ENCODE data around the gene DRC1. TPM values are rescaled to one million over a fixed set of nuclear protein-coding genes. Genes with fewer than 3 reads are reported as not detected.
A peak's percentile ranks its signal among the peaks of the same experiment; 100 is the strongest.

DRC1 gene
- total RNA-seq, 3 donors from 2014 or later (not counting 1 experiment from before 2014, with no cell fraction given): not detected

DNA sequence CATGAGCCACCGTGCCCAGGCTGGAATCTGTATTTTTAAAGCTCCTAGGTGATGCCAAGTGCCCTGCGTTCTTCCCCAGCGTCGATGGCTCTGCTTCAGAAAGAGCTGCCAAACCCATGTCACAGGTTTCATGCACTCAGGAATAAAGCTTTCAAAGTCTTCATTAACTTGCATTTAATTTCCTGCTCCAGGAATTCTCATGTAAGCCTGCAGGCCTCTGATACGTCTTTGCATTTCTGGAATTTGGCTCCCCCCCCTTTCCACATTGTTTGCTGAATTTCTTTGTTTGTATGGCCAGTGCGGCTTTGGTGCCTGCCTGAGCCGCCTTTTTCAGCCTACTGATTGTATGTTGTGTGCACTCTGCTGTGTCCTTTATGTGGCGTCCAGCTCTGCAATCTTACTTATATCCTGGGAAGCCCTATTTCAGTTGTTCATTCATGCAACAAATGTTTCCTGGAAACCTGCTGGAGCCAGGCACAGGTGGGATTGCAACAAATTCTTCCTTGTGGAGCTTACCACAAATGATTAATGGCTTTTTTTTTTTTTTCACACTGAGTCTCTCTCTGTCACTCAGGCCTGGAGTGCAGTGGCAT lies 94.1 kb downstream of the DRC1 start:
- Histone ChIP-seq H3K4me3 (ENCODE audit: low read length) (no peak overlapping the region), H3K36me3 (ENCODE audit: control insufficient read depth, insufficient read depth, low read length) (no peaks in the 10 kb centered on the region), H3K4me1 (ENCODE audit: control insufficient read depth, insufficient read depth, low read length) (no peaks in the 10 kb centered on the region), H3K27ac (ENCODE audit: low read length) (no peak overlapping the region), H3K9me3 (ENCODE audit: control insufficient read depth, insufficient read depth, low read length) (no peaks in the 10 kb centered on the region), H3K27me3 (ENCODE audit: control insufficient read depth, insufficient read depth, low read length) (no peaks in the 10 kb centered on the region)
- H3K27me3 Mint-ChIP-seq (ENCODE audit: low read depth in 2 of 2): peaks cover 5 to 16% of the 10 kb centered on the region in 2 donors
- H3K4me3 Mint-ChIP-seq: no peak overlapping the region
- ATAC-seq (no peak), DNase-seq (no peak)
- intact Hi-C loops (cut with micrococcal nuclease): no loop called here
- no peaks in the 10 kb centered on the region for H3K9me3 Mint-ChIP-seq
- H3K36me3 Mint-ChIP-seq: no peaks in the 10 kb centered on the region
- 91% methylated on average over 8 of the region's 8 CpGs for WGBS (ENCODE audit: insufficient coverage)
- no peak overlapping the region for H3K27ac Mint-ChIP-seq
- H3K4me1 Mint-ChIP-seq: no peaks in the 10 kb centered on the region
- no peak for TF ChIP-seq CTCF (IDR thresholded peaks at IDR 0.05)

GRCh38 chr2:26500406-26500805 lies 98.7 kb downstream of the DRC1 start:
- no peaks in the 10 kb centered on the region for H3K36me3 ChIP-seq (ENCODE audit: control insufficient read depth, insufficient read depth, low read length)
- Mint-ChIP-seq H3K27me3 (ENCODE audit: low read depth in 2 of 2) (peaks cover 16 to 22% of the 10 kb centered on the region in 2 donors), H3K27ac (no peak overlapping the region), H3K36me3 (no peaks in the 10 kb centered on the region), H3K4me1 (peaks cover 0 to 10% of the 10 kb centered on the region in 2 donors), H3K9me3 (no peaks in the 10 kb centered on the region), H3K4me3 (no peak overlapping the region)
- H3K4me1 ChIP-seq (ENCODE audit: control insufficient read depth, insufficient read depth, low read length): peaks cover 10% of the 10 kb centered on the region
- intact Hi-C loops (cut with micrococcal nuclease): no loop called here
- no peak overlapping the region for H3K4me3 ChIP-seq (ENCODE audit: low read length)
- no peak overlapping the region for H3K27ac ChIP-seq (ENCODE audit: low read length)
- H3K27me3 ChIP-seq (ENCODE audit: control insufficient read depth, insufficient read depth, low read length): no peaks in the 10 kb centered on the region
- no peak for DNase-seq
- no peak for ATAC-seq
- WGBS (ENCODE audit: insufficient coverage): 71% methylated on average over 4 of the region's 4 CpGs
- no peak for TF ChIP-seq CTCF (IDR thresholded peaks at IDR 0.05)
- H3K9me3 ChIP-seq (ENCODE audit: control insufficient read depth, insufficient read depth, low read length): no peaks in the 10 kb centered on the region

DNA sequence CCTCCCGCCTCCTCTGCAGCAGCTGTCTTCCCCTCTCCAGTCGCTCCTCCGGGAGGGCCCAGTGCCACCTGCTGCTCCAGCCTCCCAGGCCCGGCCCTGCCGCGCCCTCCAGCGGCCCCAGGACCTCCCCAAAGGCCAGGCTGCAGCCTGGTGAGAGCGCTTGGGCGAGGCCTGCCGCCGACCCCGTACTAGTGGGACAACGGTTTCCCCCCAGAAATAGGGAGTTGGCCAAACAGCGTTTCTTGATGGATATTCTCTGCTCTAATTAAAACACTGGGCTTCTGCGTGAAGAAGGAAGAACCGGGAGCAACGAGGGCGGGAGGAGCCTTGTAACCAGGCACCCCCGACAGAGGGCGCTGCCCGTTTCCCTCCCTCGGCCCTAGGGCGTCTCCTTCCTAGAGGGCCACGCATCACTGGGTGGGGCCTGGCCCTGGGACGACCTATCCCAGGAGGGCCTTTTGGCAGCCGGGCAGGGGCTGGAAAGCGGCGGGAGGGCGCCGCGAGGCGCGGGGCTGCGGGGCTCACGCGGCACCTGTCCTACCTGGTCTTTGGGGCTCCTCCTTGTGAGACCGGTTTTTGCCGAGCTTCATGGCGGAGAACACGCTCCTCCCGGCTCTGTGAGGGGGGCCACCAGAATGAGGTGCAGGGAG lies 101.6 kb downstream of the DRC1 start:
- peak; percentile 84 to 95 (median 89) for ATAC-seq
- peak; percentile 75 for TF ChIP-seq CTCF (IDR thresholded peaks at IDR 0.05)
- H3K9me3 ChIP-seq (ENCODE audit: control insufficient read depth, insufficient read depth, low read length): no peaks in the 10 kb centered on the region
- Mint-ChIP-seq H3K36me3 (no peaks in the 10 kb centered on the region), H3K9me3 (no peaks in the 10 kb centered on the region), H3K27ac (no peak overlapping the region), H3K4me3 (peak overlapping the region; percentile 4), H3K4me1 (peaks cover 0 to 10% of the 10 kb centered on the region in 2 donors), H3K27me3 (ENCODE audit: low read depth in 2 of 2) (peaks cover 6 to 16% of the 10 kb centered on the region in 2 donors)
- no peaks in the 10 kb centered on the region for H3K27me3 ChIP-seq (ENCODE audit: control insufficient read depth, insufficient read depth, low read length)
- DNase-seq: peak; percentile 42 to 86
- 4% methylated on average over 41 of the region's 41 CpGs for WGBS (ENCODE audit: insufficient coverage)
- H3K4me3 ChIP-seq (ENCODE audit: low read length): peak overlapping the region; percentile 29
- H3K36me3 ChIP-seq (ENCODE audit: control insufficient read depth, insufficient read depth, low read length): no peaks in the 10 kb centered on the region
- intact Hi-C loops (cut with micrococcal nuclease): no loop called here
- no peak overlapping the region for H3K27ac ChIP-seq (ENCODE audit: low read length)
- peaks cover 10% of the 10 kb centered on the region for H3K4me1 ChIP-seq (ENCODE audit: control insufficient read depth, insufficient read depth, low read length)
